Ishikawa (cell line): Measurements from ENCODE around the gene S100A16.

Experiments used
- YY1 ChIP-seq: IDR thresholded peaks from 2 replicates; pipeline ENCODE4 v1.6.1; 2012; ENCODE audit warnings: low read depth
- TF ChIP-seq, protein P1 (sequence below): IDR thresholded peaks from 2 replicates; pipeline ENCODE4 v1.6.1; 2012

- TF ChIP-seq, protein P1, sequence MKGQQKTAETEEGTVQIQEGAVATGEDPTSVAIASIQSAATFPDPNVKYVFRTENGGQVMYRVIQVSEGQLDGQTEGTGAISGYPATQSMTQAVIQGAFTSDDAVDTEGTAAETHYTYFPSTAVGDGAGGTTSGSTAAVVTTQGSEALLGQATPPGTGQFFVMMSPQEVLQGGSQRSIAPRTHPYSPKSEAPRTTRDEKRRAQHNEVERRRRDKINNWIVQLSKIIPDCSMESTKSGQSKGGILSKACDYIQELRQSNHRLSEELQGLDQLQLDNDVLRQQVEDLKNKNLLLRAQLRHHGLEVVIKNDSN: peak; percentile 30
- peak; percentile 83 for TF ChIP-seq YY1
Measured at GRCh38 chr1:153658400-153659174, 45.6 kb upstream of the S100A16 start, which contains the start of gene SNAPIN.
